Measurements from ENCODE around the gene FAM13A. TPM values are rescaled to one million over a fixed set of nuclear protein-coding genes. Genes with fewer than 3 reads are reported as not detected.

FAM13A gene
- total and polyA plus RNA-seq, 2 donors (not counting 3 experiments of a cell fraction or from before 2014, with no cell fraction given): 3.3 to 10.5 TPM

GRCh38 chr4:88791274-88791673 is 265.7 kb downstream of the FAM13A start:
- no TSS peak for BruUV-seq (replicated peaks)

More at GRCh38 chr4:88791274-88791673, 265.7 kb downstream of the FAM13A start:
- no peaks in the 10 kb centered on the region for H3K27me3 ChIP-seq (ENCODE audit: control insufficient read depth in 2 of 2, insufficient read depth in 2 of 2, low read length in 2 of 2)
- no peaks in the 10 kb centered on the region for H3K9me3 ChIP-seq (replicated peaks; ENCODE audit: control insufficient read depth, insufficient read depth, low read length)
- CTCF ChIA-PET: interaction anchor here (0.6 to 6.1 kb wide), 37 partner anchors 11 to 315 kb away, joined by 3 to 75 read pairs (median 5); partner anchors contain the start of genes NAP1L5 and PYURF
- H3K36me3 ChIP-seq (ENCODE audit: control insufficient read depth in 2 of 2, extremely low read depth in 1 of 2, insufficient read depth in 2 of 2, low read length in 2 of 2): no peaks in the 10 kb centered on the region
- POLR2A ChIA-PET: no interaction called here
- DNase-seq (ENCODE audit: low read depth, low spot score) (peak; percentile 44), FAIRE-seq (no peak)
- no peak overlapping the region for H3K9ac ChIP-seq (replicated peaks; ENCODE audit: extremely low read depth, insufficient read depth, low read length)
- no peaks in the 10 kb centered on the region for H3K79me2 ChIP-seq (ENCODE audit: control insufficient read depth, insufficient read depth, low read length)
- H3K4me3 ChIP-seq (replicated peaks in 1 of 3; ENCODE audit: insufficient read depth in 1 of 3, low read depth in 1 of 3, low read length in 3 of 3): no peak overlapping the region
- no peaks in the 10 kb centered on the region for H3K9me1 ChIP-seq (replicated peaks; ENCODE audit: control insufficient read depth, extremely low read depth, insufficient read depth, low read length)
- H2AFZ ChIP-seq (ENCODE audit: low read depth, low read length): no peak overlapping the region
- H4K20me1 ChIP-seq (replicated peaks; ENCODE audit: control insufficient read depth, extremely low read depth, insufficient read depth, low read length): no peaks in the 10 kb centered on the region
- TF ChIP-seq MYC (IDR thresholded peaks at IDR 0.05; ENCODE audit: low read depth, low read length) (no peak), POLR2AphosphoS5 (IDR thresholded peaks at IDR 0.05; ENCODE audit: insufficient read depth, low read depth, low read length) (no peak), CTCF (IDR thresholded peaks at IDR 0.05; ENCODE audit: extremely low read depth in 1 of 2, insufficient read depth in 1 of 2, low read depth in 1 of 2, low read length in 2 of 2) (peak in 1 of 2 donors; percentile 14)
- TF ChIP-seq, protein P1, sequence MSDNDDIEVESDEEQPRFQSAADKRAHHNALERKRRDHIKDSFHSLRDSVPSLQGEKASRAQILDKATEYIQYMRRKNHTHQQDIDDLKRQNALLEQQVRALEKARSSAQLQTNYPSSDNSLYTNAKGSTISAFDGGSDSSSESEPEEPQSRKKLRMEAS (IDR thresholded peaks at IDR 0.05; ENCODE audit: insufficient read depth, insufficient read length): no peak
- intact Hi-C loops (cut with micrococcal nuclease) (loop anchor here (1.0 to 5.0 kb wide), 4 partner anchors 64 to 264 kb away; no protein-coding TSS in a partner anchor), dilution Hi-C loops (cut with MboI; ENCODE audit: extremely low pct_ligation_motif_present, low sequenced_read_pairs) (no loop called here)
- no peaks in the 10 kb centered on the region for H3K4me1 ChIP-seq (ENCODE audit: control insufficient read depth, extremely low read depth, insufficient read depth, low read length)
- no peak overlapping the region for H3K4me2 ChIP-seq (ENCODE audit: insufficient read depth, low read length)
- H3K27ac ChIP-seq (ENCODE audit: insufficient read depth, low read depth, low read length): no peak overlapping the region
